Right renal pelvis (tissue), 4 donors: ENCODE measurements around the gene SNURF. TPM values are rescaled to one million over a fixed set of nuclear protein-coding genes. Genes with fewer than 3 reads are reported as not detected.
"Not testable (repeated sequence)": the region's sequence is repeated elsewhere in the genome, so short reads cannot be mapped to it uniquely, and the experiment has no call there.

Experiments used
- DNase-seq, 4 donors: peaks; one replicate each; pipeline ENCODE4 v3.0.0-alpha.2; 2013; ENCODE audit warnings: low read depth in 4 of 4, low spot score in 3 of 4, missing footprints in 1 of 4
- polyA plus RNA-seq, 4 donors: library from polyadenylated mRNA; unstranded; fragments of 120-200 nt; gene quantifications; one replicate each; pipeline ENCODE4 v1.2.1, GENCODE V29; 2013; ENCODE audit not compliant: insufficient read length in 4 of 4

Gene SNURF, protein sequence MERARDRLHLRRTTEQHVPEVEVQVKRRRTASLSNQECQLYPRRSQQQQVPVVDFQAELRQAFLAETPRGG
- 10 to 100 TPM in 3 of 4 donors, 1 to 10 TPM in 1; 4.9 to 57.2 (median 40.7) TPM for polyA plus RNA-seq

DNA sequence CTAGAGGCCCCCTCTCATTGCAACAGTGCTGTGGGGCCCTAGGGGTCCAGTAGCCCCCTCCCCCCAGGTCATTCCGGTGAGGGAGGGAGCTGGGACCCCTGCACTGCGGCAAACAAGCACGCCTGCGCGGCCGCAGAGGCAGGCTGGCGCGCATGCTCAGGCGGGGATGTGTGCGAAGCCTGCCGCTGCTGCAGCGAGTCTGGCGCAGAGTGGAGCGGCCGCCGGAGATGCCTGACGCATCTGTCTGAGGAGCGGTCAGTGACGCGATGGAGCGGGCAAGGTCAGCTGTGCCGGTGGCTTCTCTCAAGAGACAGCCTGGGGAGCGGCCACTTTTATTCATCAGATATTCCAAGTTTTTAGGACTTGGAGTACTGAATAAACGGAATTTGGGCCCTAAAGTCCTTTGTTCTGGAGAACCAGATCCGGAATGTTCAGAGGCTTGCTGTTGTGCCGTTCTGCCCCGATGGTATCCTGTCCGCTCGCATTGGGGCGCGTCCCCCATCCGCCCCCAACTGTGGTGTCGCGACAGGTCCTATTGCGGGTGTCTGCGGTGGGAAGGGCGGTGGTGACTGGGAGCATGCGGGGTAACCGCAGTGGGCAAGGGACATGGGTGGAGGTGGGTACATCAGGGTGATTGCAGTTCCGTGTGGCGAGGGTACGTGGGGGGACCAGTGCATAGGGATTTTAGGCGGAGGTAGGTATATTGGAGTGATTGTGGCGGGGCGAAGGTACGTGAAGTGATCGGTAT, at the start of gene SNURF, which contains the start of gene SNRPN:
Gene SNURF, plus strand, starts transcription at position 205 of the 748 bp plus-strand sequence. Its CDS starts 62 bp downstream, at position 267.
Gene SNRPN, plus strand, starts transcription at position 205 of the 748 bp plus-strand sequence. CDS start 19,467 bp downstream, outside the sequence.
- peak in 2 of 4 donors; percentile 23 to 41 for DNase-seq

DNA sequence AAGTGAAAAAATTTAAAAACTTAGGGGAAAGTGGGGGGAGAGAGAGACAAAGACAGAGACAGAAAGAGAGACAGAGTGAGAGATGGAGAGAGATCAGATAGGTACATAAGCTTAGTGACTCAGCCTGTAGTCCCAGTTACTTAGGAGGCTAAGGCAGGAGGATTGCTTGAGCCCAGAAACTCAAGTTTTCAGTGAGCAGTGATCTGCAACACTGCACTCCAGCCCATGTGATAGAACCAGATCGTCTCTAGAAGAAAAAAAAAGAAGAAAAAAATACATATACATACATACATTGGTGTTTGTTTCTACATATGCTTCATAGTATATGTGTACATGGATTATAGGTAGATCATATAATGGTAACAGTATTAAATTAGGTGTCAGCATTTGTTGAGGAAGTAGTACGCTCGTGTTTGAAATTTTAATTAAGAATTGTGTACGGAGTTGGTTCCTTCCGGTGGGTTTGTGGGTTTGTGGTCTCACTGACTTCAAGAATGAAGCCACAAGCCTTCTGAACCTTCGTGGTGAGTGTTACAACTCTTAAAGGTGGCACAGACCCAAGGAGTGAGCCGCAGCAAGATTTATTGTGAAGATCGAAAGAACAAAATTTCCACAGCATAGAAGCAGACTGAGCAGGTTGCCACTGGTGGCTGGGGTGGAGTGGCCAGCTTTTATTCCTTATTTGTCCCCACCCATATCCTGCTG, 38.3 kb upstream of the SNURF start:
- no peak for DNase-seq

DNA sequence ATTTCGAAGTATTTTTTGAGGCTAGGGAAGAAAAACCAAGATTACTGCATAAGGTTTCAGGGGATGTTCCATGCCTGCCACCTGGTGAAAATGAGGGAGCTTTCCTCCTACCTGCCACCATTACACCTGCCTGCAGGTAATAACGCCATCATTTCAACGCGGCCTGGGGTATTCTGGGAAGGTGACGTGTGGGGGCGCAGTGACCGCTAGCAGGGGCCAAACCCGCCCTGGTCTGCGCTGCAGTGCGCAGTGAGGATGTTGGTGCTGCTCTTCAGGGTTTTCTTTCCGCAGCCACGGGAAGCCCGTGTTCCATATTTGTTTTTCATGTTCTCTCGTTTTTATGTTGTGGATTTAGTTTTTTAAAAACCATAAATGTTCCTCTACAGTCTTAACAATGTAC, 37.4 kb upstream of the SNURF start:
- DNase-seq, result no peak

DNA sequence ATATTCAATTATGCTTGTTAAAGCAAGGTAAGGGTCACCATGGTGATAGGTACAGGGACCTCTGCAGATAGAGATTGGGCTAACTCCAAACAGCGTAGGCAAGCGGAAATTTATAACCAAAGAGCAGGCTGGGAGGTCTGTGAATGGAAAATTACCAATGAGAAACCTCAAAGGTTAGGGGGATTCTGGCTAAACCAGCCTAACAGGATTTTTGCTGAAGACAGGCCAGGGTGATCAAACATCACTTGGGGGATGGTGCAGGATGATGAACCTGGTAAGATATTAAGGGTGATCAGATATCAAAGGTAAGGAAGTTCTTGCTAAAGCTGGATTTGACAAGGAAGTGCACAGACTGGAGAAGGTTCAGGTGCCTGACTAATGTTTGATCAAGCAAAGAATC, 35.3 kb upstream of the SNURF start:
- DNase-seq, result no peak

DNA sequence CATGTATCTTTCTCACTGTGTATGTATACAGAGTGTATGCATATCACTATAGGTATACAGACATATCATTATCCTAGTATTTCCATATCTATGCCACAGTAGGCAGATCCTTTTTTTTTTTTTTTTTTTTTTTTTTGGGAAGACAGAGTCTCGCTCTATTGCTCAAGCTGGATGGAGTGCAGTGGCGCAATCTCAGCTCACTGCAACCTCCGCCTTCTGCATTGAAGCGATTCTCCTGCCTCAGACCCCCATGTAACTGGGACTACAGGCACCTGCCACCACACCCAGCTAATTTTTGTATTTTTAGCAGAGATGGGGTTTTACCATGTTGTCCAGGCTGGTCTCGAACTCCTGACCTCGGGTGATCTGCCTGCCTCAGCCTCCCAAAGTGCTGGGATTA, 32.0 kb upstream of the SNURF start:
- DNase-seq, result not testable (repeated sequence)

DNA sequence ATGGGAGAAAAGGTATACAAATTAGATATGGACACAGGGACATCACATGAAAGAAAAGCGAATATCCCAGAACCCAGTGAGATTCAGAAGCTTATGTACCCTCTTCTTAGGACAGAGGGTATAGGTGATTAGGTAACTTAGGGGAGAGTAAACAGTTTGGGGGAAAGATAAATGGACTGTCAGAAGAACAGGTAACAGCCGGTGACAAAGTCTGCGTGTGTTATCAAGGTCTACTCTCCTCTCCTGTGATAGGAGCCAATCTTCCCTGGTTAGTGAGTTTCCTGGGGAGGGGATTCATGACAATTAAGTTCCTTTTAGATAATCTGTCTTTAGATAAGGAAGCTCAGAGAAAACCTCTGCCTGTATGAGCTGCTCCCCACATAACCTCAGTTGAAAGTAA, 30.6 kb upstream of the SNURF start:
- DNase-seq, result no peak

DNA sequence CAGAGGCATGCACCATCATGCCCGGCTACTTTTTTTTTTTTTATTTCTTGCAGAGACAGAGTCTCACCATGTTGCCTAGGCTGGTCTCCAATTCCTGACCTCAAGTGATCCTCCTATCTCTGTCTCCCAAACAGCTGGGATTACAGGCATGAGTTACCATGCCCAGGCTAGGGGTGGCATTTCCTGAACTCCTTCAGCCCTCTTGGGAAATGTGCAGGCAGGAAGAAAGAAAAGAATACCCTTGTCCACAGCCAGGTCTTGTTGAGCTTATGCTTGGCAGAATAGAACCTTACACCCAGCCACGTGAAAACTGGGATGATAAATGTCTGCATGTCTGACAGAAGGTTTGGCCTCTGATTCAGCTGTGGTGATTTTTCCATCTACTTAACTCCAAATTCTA, 30.2 kb upstream of the SNURF start:
- DNase-seq, result no peak

DNA sequence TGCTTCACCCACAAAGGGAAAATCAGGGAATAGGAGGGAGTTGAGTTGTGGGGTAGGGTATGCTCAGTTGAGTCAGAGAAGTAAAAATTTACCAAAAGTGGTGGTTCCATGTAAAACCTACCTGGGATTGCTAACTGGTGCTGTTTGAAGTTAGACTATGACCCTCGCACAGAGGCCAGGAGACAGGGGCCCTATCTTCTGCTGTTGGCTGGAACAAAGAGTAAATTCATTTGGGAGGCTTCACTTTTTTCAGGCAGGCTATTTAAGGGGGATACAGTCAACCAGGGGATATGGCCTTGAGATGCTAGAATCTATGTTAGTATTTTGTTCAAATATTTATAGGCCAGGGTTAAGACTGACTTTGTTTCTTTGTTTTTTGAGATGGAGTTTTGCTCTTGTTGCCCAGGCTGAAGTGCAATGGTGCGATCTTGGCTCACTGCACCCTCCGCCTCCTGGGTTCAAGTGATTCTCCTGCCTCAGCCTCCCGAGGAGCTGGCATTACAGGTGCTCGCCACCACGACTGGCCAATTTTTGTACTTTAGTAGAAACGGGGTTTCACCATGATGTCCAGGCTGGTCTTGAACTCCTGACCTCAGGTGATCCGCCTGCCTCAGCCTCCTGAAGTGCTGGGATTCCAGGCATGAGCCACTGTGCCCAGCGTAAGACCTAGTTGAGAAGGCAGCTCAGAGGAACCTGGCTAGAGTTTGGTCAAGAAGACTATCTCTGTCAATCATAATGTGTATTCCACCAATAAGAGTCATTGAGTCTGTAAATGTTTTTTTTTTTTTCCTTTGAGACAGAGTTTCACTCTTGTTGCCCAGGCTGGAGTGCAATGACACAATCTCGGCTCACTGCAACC, 22.7 kb upstream of the SNURF start:
- not testable (repeated sequence) for DNase-seq

DNA sequence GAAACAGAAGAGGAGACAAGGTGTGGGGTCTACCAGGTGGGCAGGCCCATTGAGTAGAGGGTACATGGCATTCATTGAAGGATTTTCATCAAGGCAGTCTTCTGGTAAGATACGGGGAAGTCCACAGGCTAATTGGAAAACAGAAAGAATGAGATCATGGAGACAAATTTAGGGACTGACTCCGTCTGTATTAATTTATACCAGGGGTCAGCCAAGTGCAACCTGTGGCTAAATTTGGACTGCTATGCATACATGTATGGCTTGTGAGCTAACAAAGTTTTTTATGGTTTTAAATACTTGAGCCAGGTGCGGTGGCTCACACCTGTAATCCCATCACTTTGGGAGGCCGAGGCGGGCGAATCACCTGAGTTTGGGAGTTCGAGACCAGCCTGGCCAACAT, 21.1 kb upstream of the SNURF start:
- no peak for DNase-seq

DNA sequence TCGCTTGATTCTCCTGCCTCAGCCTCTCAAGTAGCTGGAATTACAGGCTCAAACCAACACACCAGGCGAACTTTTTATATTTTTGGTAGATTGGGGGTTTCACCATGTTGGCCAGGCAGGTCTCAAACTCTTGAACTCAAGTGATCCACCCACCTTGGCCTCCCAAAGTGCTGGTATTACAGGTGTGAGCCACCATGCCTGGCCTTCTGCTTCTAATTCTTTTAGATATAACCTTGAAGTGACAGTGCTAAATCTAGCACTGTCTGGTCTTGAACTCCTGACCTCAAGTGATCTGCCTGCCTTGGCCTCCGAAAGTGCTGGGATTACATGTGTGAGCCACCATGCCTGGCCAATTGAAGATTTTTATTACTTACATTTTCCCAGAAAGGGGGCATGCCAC, 16.6 kb upstream of the SNURF start:
- not testable (repeated sequence) for DNase-seq

DNA sequence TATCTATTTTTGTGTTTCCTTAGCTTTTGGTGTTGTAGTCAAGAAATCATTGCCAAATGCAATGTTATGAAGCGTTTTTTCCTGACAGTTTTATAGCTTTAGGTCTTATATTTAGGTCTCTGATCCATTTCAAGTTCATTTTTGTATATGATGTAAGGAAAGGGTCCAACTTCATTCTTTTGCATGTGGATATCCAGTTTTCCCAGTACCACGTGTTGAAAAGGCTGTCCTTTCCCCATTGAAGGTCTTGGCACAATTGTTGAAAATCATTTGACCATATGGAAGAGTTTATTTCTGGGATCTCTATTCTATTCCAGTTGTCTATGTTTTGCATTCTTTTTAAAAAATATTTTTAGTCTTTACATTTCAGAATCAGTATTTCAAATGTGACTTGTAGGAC, 14.6 kb upstream of the SNURF start:
- no peak for DNase-seq

DNA sequence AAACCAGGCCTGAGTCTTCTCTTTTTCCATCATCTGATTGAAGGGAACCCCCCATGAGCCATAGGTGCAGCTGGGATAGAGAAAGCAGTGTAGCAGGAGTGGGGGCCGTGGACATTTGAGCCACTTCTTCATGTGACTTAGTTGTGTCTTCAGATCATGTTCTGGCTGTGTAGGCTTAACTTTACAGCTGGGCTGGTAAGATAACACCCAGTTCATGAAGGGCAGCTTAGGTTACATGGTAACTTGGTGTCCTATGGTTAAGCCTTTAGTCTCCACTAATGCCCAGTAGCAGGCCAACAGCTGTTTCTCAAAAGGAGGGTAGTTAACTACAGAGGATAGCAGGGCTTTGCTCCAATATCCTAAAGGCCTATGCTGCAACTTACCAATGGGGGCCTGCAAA, 11.4 kb upstream of the SNURF start:
- no peak for DNase-seq

DNA sequence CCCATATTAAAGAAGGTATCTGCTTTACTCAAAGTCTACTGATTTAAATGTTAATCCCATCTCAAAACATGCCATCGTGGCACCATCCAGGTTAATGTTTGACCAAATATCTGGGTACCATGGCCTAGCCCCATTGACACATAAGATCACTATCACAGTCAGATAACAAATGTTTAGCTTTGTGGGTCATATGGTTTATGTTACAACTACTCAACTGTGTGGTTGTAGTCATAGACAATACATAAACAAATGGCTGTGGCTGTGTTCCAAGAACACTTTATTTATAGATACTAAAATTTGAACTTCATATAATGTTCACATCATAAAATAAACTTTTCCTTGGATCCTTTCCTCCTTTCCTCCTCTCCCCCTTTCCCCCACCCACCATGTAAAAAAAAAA, 9.8 kb upstream of the SNURF start:
- no peak for DNase-seq

DNA sequence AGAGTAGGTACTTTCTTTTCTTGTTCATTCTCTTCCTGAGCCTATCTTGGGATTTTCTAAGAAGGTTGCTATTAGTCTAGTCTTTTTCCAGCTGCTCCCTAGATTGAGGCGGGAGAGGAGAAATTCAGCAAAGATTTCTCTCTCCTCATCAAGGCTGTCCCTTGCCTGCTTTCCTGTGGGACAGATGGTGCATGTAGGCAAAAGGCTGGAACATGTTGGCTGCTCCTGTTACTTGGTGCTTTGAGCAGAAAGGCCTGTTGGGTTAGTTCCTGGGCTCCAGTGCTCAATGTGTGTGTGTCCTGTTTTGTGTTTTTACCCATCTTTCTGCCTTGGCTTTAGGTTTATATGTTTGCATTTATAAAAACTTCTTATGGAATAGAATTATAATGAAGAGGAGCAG, 9.1 kb upstream of the SNURF start:
- no peak for DNase-seq

DNA sequence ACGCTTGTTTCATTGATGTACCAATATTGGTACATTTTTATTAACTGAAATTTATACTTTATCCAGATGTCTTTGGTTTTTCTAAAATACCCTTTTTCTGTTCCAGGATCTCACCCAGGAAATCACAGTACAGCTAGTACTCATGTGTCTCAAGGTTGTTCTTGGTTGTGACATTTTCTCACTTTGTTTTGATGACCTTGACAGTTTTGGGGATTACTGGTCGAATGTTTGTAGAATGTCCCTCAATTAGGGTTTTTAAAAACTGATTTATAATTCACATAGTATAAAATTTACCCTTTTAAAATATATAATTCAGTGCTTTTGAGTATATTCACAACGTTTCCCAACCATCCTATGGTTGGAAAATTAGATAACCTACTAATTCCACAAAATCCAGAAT, 6.3 kb upstream of the SNURF start:
- DNase-seq, result no peak

DNA sequence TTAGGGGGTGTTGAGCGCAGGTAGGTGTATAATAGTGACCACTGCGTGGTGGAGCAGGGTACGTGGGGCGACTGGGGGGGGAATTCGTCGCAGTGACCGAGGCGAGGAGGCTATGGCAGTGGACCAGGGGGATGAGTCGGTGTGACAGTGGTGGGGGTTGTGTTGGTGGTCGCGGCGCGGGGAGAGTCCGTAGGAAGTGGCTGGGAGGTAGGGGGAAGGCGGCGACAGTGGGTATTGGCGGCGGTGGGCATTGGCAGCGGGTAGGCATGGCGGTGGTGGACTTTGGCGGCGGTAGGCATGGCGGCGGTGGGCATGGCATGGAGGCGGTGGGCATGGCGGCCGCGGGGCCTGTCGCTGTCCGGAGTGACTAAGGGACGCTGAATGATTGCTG, 739 bp downstream of the SNURF start:
- DNase-seq, result peak in 1 of 4 donors; percentile 18

DNA sequence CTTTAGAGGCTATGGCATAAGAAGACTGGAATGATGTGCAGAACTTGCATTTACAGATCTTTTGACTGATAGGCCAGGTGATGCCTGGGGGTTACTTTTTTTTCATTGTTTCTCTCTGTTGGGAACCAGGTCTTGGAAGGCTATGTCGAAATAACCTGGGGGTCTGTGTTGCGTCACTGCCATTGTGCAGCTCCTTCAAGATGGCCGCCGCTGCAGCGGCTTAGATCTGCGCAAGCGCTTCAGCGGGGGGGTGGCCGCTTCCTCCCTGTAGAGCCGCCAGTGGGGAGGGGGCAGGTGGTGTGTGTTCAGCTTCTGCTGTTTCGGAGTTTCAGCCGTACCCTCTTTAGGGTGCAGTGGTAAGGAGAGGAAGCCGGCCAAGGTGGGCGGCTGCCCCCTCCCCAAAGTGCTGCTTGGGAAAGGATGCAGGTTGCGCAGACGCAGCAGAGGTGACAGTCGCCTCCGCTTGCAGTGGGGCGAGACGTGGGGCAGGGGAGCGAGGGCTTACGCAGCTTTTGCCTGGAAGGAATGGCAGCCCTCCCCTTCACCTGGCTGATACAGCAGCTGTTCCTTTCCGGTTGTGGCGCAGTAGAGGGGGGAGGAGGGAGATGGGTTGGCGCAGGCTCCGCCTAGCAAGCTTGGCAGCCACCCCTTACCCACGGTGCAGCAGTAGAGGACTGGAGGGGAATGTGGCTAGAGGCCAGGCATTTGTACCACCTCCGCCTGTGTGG, 1.5 kb downstream of the SNURF start:
- DNase-seq, result peak; percentile 51 to 62 (median 58)

DNA sequence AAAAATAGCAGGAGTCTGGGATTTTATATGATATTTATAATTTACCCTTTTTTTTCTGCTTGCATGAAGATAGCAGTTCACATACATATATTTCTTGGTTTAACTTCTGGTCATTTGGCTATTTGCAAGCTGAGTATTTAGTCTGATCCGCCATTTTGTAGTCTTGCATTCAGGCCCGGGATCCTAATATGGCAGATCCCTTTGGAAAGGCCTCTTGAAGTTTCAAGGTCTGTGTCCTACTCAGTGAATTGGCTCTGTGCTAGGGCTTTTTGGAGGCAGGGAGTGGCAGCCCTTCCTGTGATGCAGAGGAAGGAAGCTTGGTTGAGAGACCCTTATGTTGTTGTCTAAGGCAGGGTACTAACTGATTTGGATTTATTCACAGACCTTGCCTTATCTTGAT, 2.9 kb downstream of the SNURF start:
- no peak for DNase-seq

DNA sequence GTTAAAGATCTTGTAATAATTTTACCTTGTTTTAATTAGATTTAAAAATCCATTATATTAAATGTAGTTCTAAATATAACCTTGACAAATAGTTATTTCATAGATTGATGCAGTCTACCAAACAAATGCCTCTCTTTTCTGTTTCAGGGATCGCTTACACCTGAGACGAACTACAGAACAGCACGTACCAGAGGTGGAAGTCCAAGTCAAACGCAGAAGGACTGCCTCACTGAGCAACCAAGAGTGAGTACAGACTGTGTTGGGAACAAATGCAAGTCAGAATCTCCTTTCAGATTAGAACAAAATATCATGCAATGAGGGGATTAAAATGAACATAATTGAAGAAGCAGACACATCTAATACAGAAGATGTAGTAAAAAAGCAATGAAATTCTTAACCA, 7.2 kb downstream of the SNURF start:
- DNase-seq, result no peak

DNA sequence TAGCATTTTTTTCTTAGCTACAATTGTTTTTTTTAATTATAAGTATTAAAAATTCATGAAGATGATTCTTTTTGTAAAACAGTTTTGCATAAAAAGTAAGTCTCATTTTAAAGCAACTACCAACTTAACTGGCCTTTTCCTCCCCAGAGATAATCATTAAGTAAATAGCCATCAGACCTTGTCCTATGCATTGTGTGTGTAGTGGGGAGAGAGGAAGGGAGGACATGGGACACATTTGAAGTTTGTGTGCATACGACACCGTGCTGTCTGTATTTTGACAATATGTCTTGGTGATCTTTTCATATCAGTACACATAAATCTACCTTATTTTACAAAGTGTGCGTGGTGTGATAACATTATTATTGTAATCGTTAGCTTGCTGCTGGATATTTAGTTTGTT, 8.1 kb downstream of the SNURF start:
- DNase-seq, result no peak
